ENCODE measurements around the gene LMF1.

Gene LMF1

GRCh38 chr16:927406-927805 lies 43.4 kb downstream of the LMF1 start:
- DNase-seq = no peak

- DNase-seq = no peak
Observed at GRCh38 chr16:926715-927114, 44.1 kb downstream of the LMF1 start.

GRCh38 chr16:924806-925205 lies 46.0 kb downstream of the LMF1 start:
- DNase-seq = no peak

- DNase-seq = no peak
Observed at GRCh38 chr16:924063-924462, 46.7 kb downstream of the LMF1 start.

GRCh38 chr16:923184-923583 lies 47.6 kb downstream of the LMF1 start:
- no peak for DNase-seq

- DNase-seq = no peak
Observed at GRCh38 chr16:922051-922450, 48.7 kb downstream of the LMF1 start.

GRCh38 chr16:921321-921905 lies 49.4 kb downstream of the LMF1 start:
- no peak for DNase-seq

GRCh38 chr16:920717-921116 lies 50.1 kb downstream of the LMF1 start:
- no peak for DNase-seq

GRCh38 chr16:920051-920681 lies 50.6 kb downstream of the LMF1 start:
- no peak for DNase-seq

GRCh38 chr16:919658-920050 lies 51.1 kb downstream of the LMF1 start:
- DNase-seq = no peak

GRCh38 chr16:918741-919657 lies 51.8 kb downstream of the LMF1 start:
- DNase-seq = no peak

GRCh38 chr16:918068-918467 lies 52.7 kb downstream of the LMF1 start:
- DNase-seq = no peak

- no peak for DNase-seq
Observed at GRCh38 chr16:917591-918061, 53.2 kb downstream of the LMF1 start.

- DNase-seq = no peak
Observed at GRCh38 chr16:916035-916799, 54.6 kb downstream of the LMF1 start.

GRCh38 chr16:915546-915945 lies 55.2 kb downstream of the LMF1 start:
- no peak for DNase-seq

GRCh38 chr16:914440-914839 lies 56.3 kb downstream of the LMF1 start:
- no peak for DNase-seq

- no peak for DNase-seq
Observed at GRCh38 chr16:913817-914439, 56.9 kb downstream of the LMF1 start.

GRCh38 chr16:912684-913613 lies 57.8 kb downstream of the LMF1 start:
- no peak for DNase-seq

- DNase-seq = no peak
Observed at GRCh38 chr16:912322-912683, 58.5 kb downstream of the LMF1 start.

GRCh38 chr16:911604-912321 lies 59.0 kb downstream of the LMF1 start:
- DNase-seq = no peak

- no peak for DNase-seq
Observed at GRCh38 chr16:911101-911500, 59.7 kb downstream of the LMF1 start.
